ENCODE results near the gene CLDN20. TPM values are rescaled to one million over a fixed set of nuclear protein-coding genes. Genes with fewer than 3 reads are reported as not detected.

The CLDN20 gene
- total and polyA plus RNA-seq, 2 of the 4 experiments (the other 2 are of a cell fraction): not detected

DNA sequence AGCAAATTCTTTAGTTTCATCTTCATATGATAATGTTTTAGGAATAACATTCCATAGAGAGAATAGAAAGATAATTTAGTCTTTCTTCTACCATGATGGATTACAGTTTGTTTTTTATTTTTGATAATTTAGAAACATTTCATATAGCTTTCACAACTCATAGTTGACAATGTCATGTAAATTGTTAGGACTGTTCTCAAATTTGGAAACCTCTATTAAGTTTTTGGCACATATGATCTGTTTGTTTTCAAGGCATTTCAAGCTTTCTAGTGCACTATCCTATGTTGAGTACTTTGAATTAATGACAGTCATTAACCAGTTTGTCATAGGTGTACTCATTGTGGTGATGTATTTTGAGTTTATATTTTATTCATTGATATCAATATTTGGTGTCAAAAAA lies 61.2 kb downstream of the CLDN20 start:
- no peak for DNase-seq
- no peaks in the 10 kb centered on the region; the same call in 1 of the 2 replicates for H3K36me3 ChIP-seq (ENCODE audit: control insufficient read depth, insufficient read depth, low read length)
- no peak overlapping the region for H2BK5ac ChIP-seq (ENCODE audit: low read depth, low read length, poor library complexity, severe bottlenecking)
- no peak overlapping the region for H3K27ac ChIP-seq (ENCODE audit: insufficient read depth, low read length)
- CTCF ChIA-PET: no interaction called here
- H2AK5ac ChIP-seq (ENCODE audit: low read depth, low read length): no peak overlapping the region
- no peak overlapping the region for H3K4me2 ChIP-seq (ENCODE audit: low read depth, low read length)
- H4K5ac ChIP-seq (ENCODE audit: low read depth, low read length): no peak overlapping the region
- H2AK9ac ChIP-seq (replicated peaks; ENCODE audit: low read depth, low read length, poor library complexity): no peak overlapping the region
- no peak overlapping the region for H3K56ac ChIP-seq (ENCODE audit: extremely low read depth, insufficient read depth, low read length)
- TF ChIP-seq MAZ (IDR thresholded peaks at IDR 0.05; ENCODE audit: borderline replicate concordance, low read depth, low read length): no peak
- no peak for TF ChIP-seq POLR2A (IDR thresholded peaks at IDR 0.05; ENCODE audit: low read depth, low read length)
- TF ChIP-seq RFX5 (IDR thresholded peaks at IDR 0.05; ENCODE audit: low read depth, low read length): no peak
- TF ChIP-seq SMC3 (IDR thresholded peaks at IDR 0.05; ENCODE audit: low read depth, low read length): no peak
- no peak for TF ChIP-seq MXI1 (IDR thresholded peaks at IDR 0.05; ENCODE audit: borderline replicate concordance, low read depth, low read length)
- TF ChIP-seq, protein P1, sequence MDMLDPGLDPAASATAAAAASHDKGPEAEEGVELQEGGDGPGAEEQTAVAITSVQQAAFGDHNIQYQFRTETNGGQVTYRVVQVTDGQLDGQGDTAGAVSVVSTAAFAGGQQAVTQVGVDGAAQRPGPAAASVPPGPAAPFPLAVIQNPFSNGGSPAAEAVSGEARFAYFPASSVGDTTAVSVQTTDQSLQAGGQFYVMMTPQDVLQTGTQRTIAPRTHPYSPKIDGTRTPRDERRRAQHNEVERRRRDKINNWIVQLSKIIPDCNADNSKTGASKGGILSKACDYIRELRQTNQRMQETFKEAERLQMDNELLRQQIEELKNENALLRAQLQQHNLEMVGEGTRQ (IDR thresholded peaks at IDR 0.05; ENCODE audit: low read depth, low read length): no peak
- no peak for TF ChIP-seq CHD1 (IDR thresholded peaks at IDR 0.05; ENCODE audit: low read depth, low read length)
- no peak for TF ChIP-seq MAFK (IDR thresholded peaks at IDR 0.05; ENCODE audit: low read depth, low read length)
- TF ChIP-seq, protein P2, sequence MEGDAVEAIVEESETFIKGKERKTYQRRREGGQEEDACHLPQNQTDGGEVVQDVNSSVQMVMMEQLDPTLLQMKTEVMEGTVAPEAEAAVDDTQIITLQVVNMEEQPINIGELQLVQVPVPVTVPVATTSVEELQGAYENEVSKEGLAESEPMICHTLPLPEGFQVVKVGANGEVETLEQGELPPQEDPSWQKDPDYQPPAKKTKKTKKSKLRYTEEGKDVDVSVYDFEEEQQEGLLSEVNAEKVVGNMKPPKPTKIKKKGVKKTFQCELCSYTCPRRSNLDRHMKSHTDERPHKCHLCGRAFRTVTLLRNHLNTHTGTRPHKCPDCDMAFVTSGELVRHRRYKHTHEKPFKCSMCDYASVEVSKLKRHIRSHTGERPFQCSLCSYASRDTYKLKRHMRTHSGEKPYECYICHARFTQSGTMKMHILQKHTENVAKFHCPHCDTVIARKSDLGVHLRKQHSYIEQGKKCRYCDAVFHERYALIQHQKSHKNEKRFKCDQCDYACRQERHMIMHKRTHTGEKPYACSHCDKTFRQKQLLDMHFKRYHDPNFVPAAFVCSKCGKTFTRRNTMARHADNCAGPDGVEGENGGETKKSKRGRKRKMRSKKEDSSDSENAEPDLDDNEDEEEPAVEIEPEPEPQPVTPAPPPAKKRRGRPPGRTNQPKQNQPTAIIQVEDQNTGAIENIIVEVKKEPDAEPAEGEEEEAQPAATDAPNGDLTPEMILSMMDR (conservative IDR thresholded peaks at IDR 0.05; ENCODE audit: low read depth, low read length): no peak
- no peak for TF ChIP-seq RAD21 (IDR thresholded peaks at IDR 0.05; ENCODE audit: low read length)
- no peaks in the 10 kb centered on the region for H3K79me1 ChIP-seq (ENCODE audit: low read depth in 1 of 2, low read length in 2 of 2)
- H3K23ac ChIP-seq (ENCODE audit: low read depth, low read length): no peak overlapping the region
- H4K8ac ChIP-seq (ENCODE audit: low read depth in 2 of 2, low read length in 2 of 2): no peak overlapping the region
- peaks cover 7% of the 10 kb centered on the region; the same call in 1 of the 2 replicates for H3K4me1 ChIP-seq (ENCODE audit: control insufficient read depth, insufficient read depth, low read length)
- BruUV-seq (replicated peaks): no TSS peak
- H3K4ac ChIP-seq (ENCODE audit: low read depth, low read length): no peak overlapping the region
- dilution Hi-C loops (cut with HindIII; ENCODE audit: low sequenced_read_pairs, unreplicated experiment) (no loop called here), intact Hi-C loops (cut with micrococcal nuclease) (loop anchor here (5.0 to 10.0 kb wide), 7 partner anchors 457 to 1857 kb away; partner anchors contain the start of gene ARID1B), in situ Hi-C loops (cut with MboI; ENCODE audit: low sequenced_read_pairs) (loop anchor here (5.0 to 25.0 kb wide), 7 partner anchors 172 to 1862 kb away; no protein-coding TSS in a partner anchor)
- no peak overlapping the region for H2BK15ac ChIP-seq (ENCODE audit: low read depth, low read length)
- no peaks in the 10 kb centered on the region for H3K9me3 ChIP-seq (ENCODE audit: control insufficient read depth, insufficient read depth, low read length)
- no peak for ATAC-seq (ENCODE audit: low read depth)
- H3K9me1 ChIP-seq (ENCODE audit: insufficient read depth, low read length): 0 out of 2 replicates have a peak, but pooled peaks cover 3% of the 10 kb centered on the region
- H2BK120ac ChIP-seq (ENCODE audit: low read depth, low read length): no peak overlapping the region
- no peak overlapping the region for H3K9ac ChIP-seq (ENCODE audit: low read depth, low read length)
- no peak overlapping the region for H2BK20ac ChIP-seq (ENCODE audit: low read depth, low read length)
- H3K14ac ChIP-seq (replicated peaks; ENCODE audit: low read depth, low read length): no peak overlapping the region
- no peak overlapping the region for H3K18ac ChIP-seq (ENCODE audit: low read depth, low read length)
- no peaks in the 10 kb centered on the region for H3K27me3 ChIP-seq (ENCODE audit: control insufficient read depth, insufficient read depth, low read length)
- H2AFZ ChIP-seq (replicated peaks; ENCODE audit: low read length, poor library complexity): no peak overlapping the region
- no peak overlapping the region for H4K91ac ChIP-seq (ENCODE audit: insufficient read depth, low read depth, low read length)
- POLR2A ChIA-PET (ENCODE audit: unreplicated experiment): no interaction called here
- H3K4me3 ChIP-seq (ENCODE audit: insufficient read depth, low read depth, low read length): no peak overlapping the region
- H4K20me1 ChIP-seq (ENCODE audit: insufficient read depth, low read length): no peaks in the 10 kb centered on the region

All from IMR-90 (cell line).